H1 (cell line): ENCODE results near the gene CEP120. TPM values are rescaled to one million over a fixed set of nuclear protein-coding genes. Genes with fewer than 3 reads are reported as not detected.

Experiments
- CTCF ChIA-PET: fragments of 300-600 bp; sonication (Branson Sonifier 250); formaldehyde crosslinking; loops from one replicate; lab custom pipeline; 2021; ENCODE audit not compliant: partially characterized antibody; lab: Charles Lee
- POLR2A ChIA-PET: fragments of 300-600 bp; sonication (Branson Sonifier 250); formaldehyde crosslinking; loops from one replicate; lab custom pipeline; 2021; ENCODE audit warnings: inconsistent platforms; ENCODE audit not compliant: partially characterized antibody; lab: Charles Lee
- DNase-seq, 2 experiments: peaks; one replicate each; pipeline versions ENCODE4 v3.0.0 to v3.0.0-alpha.2; 2010 to 2022; ENCODE audit warnings: low spot score in 2 of 2, low read depth in 1 of 2, mixed read lengths in 1 of 2
- FAIRE-seq: peaks from 2 replicates; lab custom pipeline; 2011; peaks lifted over from hg19 to GRCh38; lab: Jason Lieb, UNC
- H2AFZ ChIP-seq: 2 replicates; pipeline ENCODE4 v1.8.1; 2012; ENCODE audit warnings: low read length, inconsistent platforms
- H2AK5ac ChIP-seq: 2 replicates; pipeline ENCODE4 v1.6.1; 2013; ENCODE audit warnings: low read depth, low read length
- H2BK120ac ChIP-seq: replicated peaks from 2 replicates; pipeline ENCODE3; 2013; ENCODE audit warnings: low read depth, low read length, inconsistent platforms
- H2BK12ac ChIP-seq: 2 replicates; pipeline ENCODE4 v1.6.1; 2013; ENCODE audit warnings: low read depth, low read length
- H2BK15ac ChIP-seq: 2 replicates; pipeline ENCODE4 v1.6.1; 2013; ENCODE audit warnings: low read length
- H2BK20ac ChIP-seq: 2 replicates; pipeline ENCODE4 v1.6.1; 2013; ENCODE audit warnings: low read length
- H2BK5ac ChIP-seq: 2 replicates; pipeline ENCODE4 v1.6.1; 2013; ENCODE audit warnings: low read depth, low read length
- H3K14ac ChIP-seq: 2 replicates; pipeline ENCODE4 v1.6.1; 2013; ENCODE audit warnings: inconsistent platforms; ENCODE audit not compliant: insufficient read length
- H3K18ac ChIP-seq: 2 replicates; pipeline ENCODE4 v1.6.1; 2013; ENCODE audit warnings: low read length; ENCODE audit errors: extremely low read depth
- H3K23ac ChIP-seq: 2 replicates; pipeline ENCODE4 v1.6.1; 2013; ENCODE audit warnings: inconsistent platforms; ENCODE audit not compliant: insufficient read length
- H3K23me2 ChIP-seq: 2 replicates; pipeline ENCODE4 v1.6.1; 2013; ENCODE audit warnings: low read depth, low read length
- H3K27ac ChIP-seq: 2 replicates; pipeline ENCODE4 v1.6.1; 2011; ENCODE audit warnings: low read depth, low read length, inconsistent platforms
- H3K27me3 ChIP-seq, 4 experiments: replicated peaks in 1 of 4; 1 replicate in 1 of 4; 2 replicates in 3 of 4; pipeline versions ENCODE4 v1.6.1 to v1.8.1; 2011 to 2013; ENCODE audit warnings: low read length in 3 of 4, mild to moderate bottlenecking in 3 of 4, inconsistent platforms in 2 of 4, mixed read lengths in 2 of 4, moderate library complexity in 1 of 4; ENCODE audit not compliant: control insufficient read depth in 3 of 4, insufficient read depth in 3 of 4; ENCODE audit errors: extremely low read depth in 1 of 4
- H3K36me3 ChIP-seq, 4 experiments: 2 replicates each; pipeline versions ENCODE4 v1.6.1 to v1.8.1; 2011 to 2013; ENCODE audit warnings: mild to moderate bottlenecking in 4 of 4, low read length in 3 of 4, moderate library complexity in 2 of 4, control low read depth in 1 of 4, inconsistent platforms in 1 of 4; ENCODE audit not compliant: insufficient read depth in 4 of 4, control insufficient read depth in 2 of 4
- H3K4ac ChIP-seq: replicated peaks from 2 replicates; pipeline ENCODE3; 2013; ENCODE audit warnings: low read length, low read depth, mixed read lengths, inconsistent platforms; ENCODE audit not compliant: insufficient read length
- H3K4me1 ChIP-seq, 4 experiments: replicated peaks in 1 of 4; 1 replicate in 1 of 4; 2 replicates in 3 of 4; pipeline versions ENCODE4 v1.6.1 to v1.8.1; 2011 to 2013; ENCODE audit warnings: low read length in 3 of 4, inconsistent platforms in 2 of 4, mixed read lengths in 1 of 4; ENCODE audit not compliant: insufficient read depth in 4 of 4, control insufficient read depth in 3 of 4
- H3K4me2 ChIP-seq, 2 experiments: 2 replicates each; pipeline versions ENCODE4 v1.6.1 to v1.8.1; 2011 to 2013; ENCODE audit warnings: low read depth in 2 of 2, low read length in 2 of 2, control low read depth in 1 of 2, inconsistent platforms in 1 of 2, mild to moderate bottlenecking in 1 of 2; ENCODE audit not compliant: insufficient read depth in 1 of 2
- H3K4me3 ChIP-seq, 4 experiments: fragments of 200-600, 300-600 bp in 1 of 4; sonication (generic), shearing (Covaris generic), sonication (Bioruptor Twin) in 1 of 4; 2 replicates each; pipeline versions ENCODE4 v1.5.1 to v1.8.1; 2011 to 2016; ENCODE audit warnings: low read length in 4 of 4, low read depth in 3 of 4, control low read depth in 2 of 4, inconsistent platforms in 2 of 4, mild to moderate bottlenecking in 2 of 4, mixed read lengths in 1 of 4, moderate library complexity in 1 of 4; ENCODE audit not compliant: insufficient read depth in 2 of 4; ENCODE audit errors: extremely low read depth in 1 of 4
- H3K56ac ChIP-seq: replicated peaks from 2 replicates; pipeline ENCODE3; 2013; ENCODE audit warnings: low read depth, mild to moderate bottlenecking, mixed read lengths, low read length, inconsistent platforms; ENCODE audit not compliant: insufficient read length
- H3K79me1 ChIP-seq: 2 replicates; pipeline ENCODE4 v1.6.1; 2013; ENCODE audit warnings: low read depth, low read length, control low read depth
- H3K79me2 ChIP-seq, 2 experiments: 2 replicates each; pipeline versions ENCODE4 v1.6.1 to v1.8.1; 2012 to 2013; ENCODE audit warnings: low read length in 2 of 2, mild to moderate bottlenecking in 2 of 2, inconsistent platforms in 1 of 2; ENCODE audit not compliant: insufficient read depth in 2 of 2, control insufficient read depth in 1 of 2
- H3K9ac ChIP-seq, 4 experiments: replicated peaks in 1 of 4; 1 replicate in 1 of 4; 2 replicates in 3 of 4; pipeline versions ENCODE4 v1.6.1 to v1.8.1; 2011 to 2013; ENCODE audit warnings: low read depth in 3 of 4, low read length in 3 of 4, control low read depth in 2 of 4, mild to moderate bottlenecking in 2 of 4, moderate library complexity in 2 of 4, inconsistent platforms in 1 of 4; ENCODE audit errors: extremely low read depth in 1 of 4
- H3K9me3 ChIP-seq, 2 experiments: 2 replicates each; pipeline versions ENCODE4 v1.6.1 to v1.8.1; 2012 to 2013; ENCODE audit warnings: mild to moderate bottlenecking in 2 of 2, moderate library complexity in 2 of 2, control low read depth in 1 of 2, inconsistent platforms in 1 of 2, low read depth in 1 of 2, low read length in 1 of 2, mixed read lengths in 1 of 2; ENCODE audit not compliant: insufficient read depth in 2 of 2
- H4K20me1 ChIP-seq, 2 experiments: replicated peaks in 1 of 2; 2 replicates each; pipeline versions ENCODE3 to v1.8.1; 2011 to 2013; ENCODE audit warnings: inconsistent platforms in 2 of 2, low read length in 2 of 2, mild to moderate bottlenecking in 1 of 2; ENCODE audit not compliant: insufficient read depth in 2 of 2, control insufficient read depth in 1 of 2
- H4K5ac ChIP-seq: 2 replicates; pipeline ENCODE4 v1.6.1; 2013; ENCODE audit warnings: low read length, low read depth, mixed read lengths, inconsistent platforms; ENCODE audit not compliant: insufficient read length
- H4K8ac ChIP-seq: 2 replicates; pipeline ENCODE4 v1.8.0; 2013; ENCODE audit warnings: mild to moderate bottlenecking, moderate library complexity, low read length, inconsistent platforms; ENCODE audit not compliant: insufficient read depth; ENCODE audit errors: extremely low read depth
- H4K91ac ChIP-seq: replicated peaks from 2 replicates; pipeline ENCODE3; 2013; ENCODE audit warnings: low read length, mixed read lengths, inconsistent platforms; ENCODE audit not compliant: insufficient read length
- BACH1 ChIP-seq: IDR thresholded peaks from 2 replicates; pipeline ENCODE4 v1.6.1; 2012; ENCODE audit warnings: low read length, improper control_type of control experiment
- SIN3A ChIP-seq, 2 experiments: IDR thresholded peaks in 1 of 2; conservative IDR thresholded peaks in 1 of 2; 2 replicates each; pipeline ENCODE4 v1.6.1; 2011 to 2012; ENCODE audit warnings: low read length in 2 of 2, improper control_type of control experiment in 1 of 2, low read depth in 1 of 2, mild to moderate bottlenecking in 1 of 2
- WGBS, 2 experiments: shearing (Covaris generic) in 1 of 2; methylation state at CpG; one replicate each; pipeline versions ENCODE4 v1.1.6 to v1.1.7; 2013 to 2015; ENCODE audit warnings: low lambda C conversion rate in 2 of 2, mixed read lengths in 2 of 2, inconsistent platforms in 1 of 2, low coverage in 1 of 2, missing lambda C conversion rate in 1 of 2; ENCODE audit not compliant: insufficient replicate concordance in 2 of 2, insufficient coverage in 1 of 2, insufficient read length in 1 of 2; ENCODE audit errors: extremely low coverage in 1 of 2, missing lambda C conversion rate in 1 of 2; 5-methylcytosine and 5-hydroxymethylcytosine counted together
- polyA plus RNA-seq, 7 experiments: library from polyadenylated mRNA; depleted of rRNA in 3 of 7; stranded (reverse) in 5 of 7; unstranded in 2 of 7; fragments of >200 nt in 5 of 7; fragments of 200-250 nt in 2 of 7; gene quantifications; 1 replicate in 5 of 7; 2 replicates in 1 of 7; 4 replicates in 1 of 7; pipeline versions ENCODE4 v1.2.1 to v1.2.3, GENCODE V29; 2011 to 2013; ENCODE audit warnings: missing spikeins in 2 of 7, mixed read lengths in 2 of 7
- total RNA-seq: library from RNA; stranded (reverse); fragmentation: NEBNext Ultra II Directional; extraction: Animal tissue kit (Norgen Biotek cat#: 25700); gene quantifications from 2 replicates; pipeline ENCODE4 v1.2.1, GENCODE V29; 2021

Gene CEP120
- total and polyA plus RNA-seq, 2 of the 8 experiments (the other 6 are each of a cell fraction or from before 2014, with no cell fraction given) = 9.3 to 17.9 TPM

DNA sequence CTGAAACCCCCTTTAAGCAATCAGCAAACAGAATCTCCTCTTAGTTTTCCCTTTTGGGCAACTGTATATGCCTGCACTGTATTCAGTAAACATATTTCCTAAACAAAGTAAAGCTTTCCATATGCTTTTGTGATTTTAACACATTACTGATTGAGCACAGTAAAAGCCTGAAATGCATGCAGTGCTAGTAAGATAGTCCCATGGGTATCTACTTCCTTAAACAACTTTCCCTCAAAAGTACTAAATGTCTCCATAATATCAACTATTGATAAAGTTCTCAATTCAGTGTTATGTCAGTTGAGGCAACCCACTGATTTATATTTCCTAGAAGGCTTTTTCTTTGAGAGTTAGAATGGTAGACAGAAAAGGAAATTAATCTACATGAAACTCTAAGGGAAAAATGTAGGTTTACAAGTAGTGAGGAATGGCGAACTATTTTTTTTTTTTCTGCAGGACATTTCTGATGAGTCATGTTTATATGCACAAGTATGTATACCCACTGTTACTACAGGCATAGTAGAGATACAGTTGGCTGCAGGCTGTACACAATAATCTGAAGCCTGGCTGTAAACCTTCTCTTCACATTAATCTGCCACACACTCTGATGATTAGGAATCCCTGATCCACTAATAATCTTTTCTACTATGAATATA, 31.2 kb upstream of the CEP120 start:
- Histone ChIP-seq H3K14ac (no peak overlapping the region), H2BK120ac (no peak overlapping the region), H4K8ac (no peak overlapping the region), H3K4me3 (no peak overlapping the region), H3K36me3 (no peaks in the 10 kb centered on the region), H2BK20ac (no peak overlapping the region), H3K27ac (no peak overlapping the region), H2BK5ac (no peak overlapping the region), H4K5ac (no peak overlapping the region), H4K20me1 (no peaks in the 10 kb centered on the region), H3K56ac (no peak overlapping the region), H2AK5ac (no peak overlapping the region), H2BK15ac (no peak overlapping the region), H4K91ac (no peak overlapping the region), H2AFZ (0 out of 2 replicates have a peak overlapping the region, but pooled peaks have one; percentile 55), H3K4ac (no peak overlapping the region), H3K79me1 (no peaks in the 10 kb centered on the region), H3K4me1 (peaks cover 0 to 5% (median 0%) of the 10 kb centered on the region in 4 experiments; a peak in 2 of 7 replicates), H3K79me2 (no peaks in the 10 kb centered on the region), H3K9me3 (no peaks in the 10 kb centered on the region), H3K23me2 (no peaks in the 10 kb centered on the region), H3K27me3 (no peaks in the 10 kb centered on the region), H3K23ac (no peak overlapping the region), H2BK12ac (no peak overlapping the region), H3K18ac (no peak overlapping the region), H3K4me2 (no peak overlapping the region), H3K9ac (no peak overlapping the region)
- WGBS, 2 experiments = 94% methylated on average over 1 of the region's 1 CpG; no CpG with 5 or more reads in 1 of the 2 experiments
- TF ChIP-seq BACH1 (0 out of 2 replicates have a peak, but pooled peaks have one; percentile 5), SIN3A (conservative IDR thresholded peaks at IDR 0.05 in 1 of 2, IDR thresholded peaks at IDR 0.05 in 1 of 2; ENCODE audit: low read depth in 1 of 2, low read length in 2 of 2) (no peak)
- FAIRE-seq (no peak), DNase-seq (no peak)
- POLR2A ChIA-PET = no interaction called here
- CTCF ChIA-PET = no interaction called here
